OCI-LY1 (cell line): Measurements from ENCODE around the gene GSX2.

Experiments
- H2AFZ ChIP-seq: fragments of 200-600 bp; sonication (generic), shearing (Covaris generic); 2 replicates; pipeline ENCODE4 v1.6.0; 2014; ENCODE audit warnings: antibody characterized with exemption, mild to moderate bottlenecking, low read length
- H3F3A ChIP-seq: fragments of 200-600 bp; sonication (generic), shearing (Covaris generic); 2 replicates; pipeline ENCODE4 v1.6.0; 2014; ENCODE audit warnings: mild to moderate bottlenecking, antibody characterized with exemption, low read length, moderate library complexity; ENCODE audit not compliant: insufficient read depth
- H3K27ac ChIP-seq: fragments of 200-600 bp; sonication (generic); 2 replicates; pipeline ENCODE4 v1.5.1; 2014; ENCODE audit warnings: low read length, mixed run types, mild to moderate bottlenecking, low read depth; ENCODE audit not compliant: poor library complexity, severe bottlenecking
- H3K27me3 ChIP-seq: fragments of 200-600 bp; sonication (generic); 2 replicates; pipeline ENCODE4 v1.6.0; 2014; ENCODE audit warnings: antibody characterized with exemption, mild to moderate bottlenecking, low read length, moderate library complexity; ENCODE audit not compliant: insufficient read depth
- H3K36me3 ChIP-seq: fragments of 200-600 bp; sonication (generic); 2 replicates; pipeline ENCODE4 v1.6.1; 2014; ENCODE audit warnings: mild to moderate bottlenecking, antibody characterized with exemption, low read length, moderate library complexity, mixed read lengths; ENCODE audit not compliant: insufficient read depth
- H3K4me1 ChIP-seq: fragments of 200-600 bp; sonication (generic); 2 replicates; pipeline ENCODE4 v1.5.1; 2014; ENCODE audit warnings: mild to moderate bottlenecking, low read length, moderate library complexity; ENCODE audit not compliant: insufficient read depth, severe bottlenecking
- H3K4me2 ChIP-seq: fragments of 200-600 bp; sonication (generic), shearing (Covaris generic); 2 replicates; pipeline ENCODE4 v1.6.1; 2014; ENCODE audit warnings: low read length
- H3K4me3 ChIP-seq: fragments of 200-600 bp; sonication (generic); 2 replicates; pipeline ENCODE4 v1.5.1; 2014; ENCODE audit warnings: low read length, low read depth, mild to moderate bottlenecking, mixed read lengths; ENCODE audit not compliant: poor library complexity, severe bottlenecking
- H3K79me2 ChIP-seq: fragments of 200-600 bp; shearing (Covaris generic); 2 replicates; pipeline ENCODE4 v1.6.1; 2016; ENCODE audit warnings: mixed run types, low read length, mixed read lengths; ENCODE audit not compliant: insufficient read depth
- H3K9ac ChIP-seq: fragments of 200-600 bp; sonication (generic), shearing (Covaris generic); 2 replicates; pipeline ENCODE4 v1.6.1; 2014; ENCODE audit warnings: mild to moderate bottlenecking, low read length, mixed read lengths
- H3K9me2 ChIP-seq: fragments of 200-600 bp; sonication (generic), shearing (Covaris generic); 2 replicates; pipeline ENCODE4 v1.6.1; 2014; ENCODE audit warnings: low read depth, mild to moderate bottlenecking, low read length, mixed read lengths
- H3K9me3 ChIP-seq: fragments of 200-600 bp; shearing (Covaris generic); 2 replicates; pipeline ENCODE4 v1.6.1; 2014; ENCODE audit warnings: low read length, mixed read lengths
- H4K20me1 ChIP-seq: fragments of 200-600 bp; sonication (generic), shearing (Covaris generic); 2 replicates; pipeline ENCODE4 v1.6.0; 2016; ENCODE audit warnings: mild to moderate bottlenecking, low read length; ENCODE audit not compliant: insufficient read depth
- CTCF ChIP-seq: fragments of 200-600 bp; sonication (generic), shearing (Covaris generic); IDR thresholded peaks from 2 replicates; pipeline ENCODE4 v1.5.1; 2017; ENCODE audit warnings: mild to moderate bottlenecking, antibody characterized with exemption, low read length, moderate library complexity, mixed read lengths
- EZH2 ChIP-seq: fragments of 200-600 bp; sonication (generic), shearing (Covaris generic); IDR thresholded peaks from 2 replicates; pipeline ENCODE4 v1.8.0; 2017; ENCODE audit warnings: borderline replicate concordance, mixed run types, mild to moderate bottlenecking, antibody characterized with exemption, low read length, moderate library complexity, mixed read lengths

Gene GSX2

GRCh38 chr4:54098375-54098774 is 1.6 kb upstream of the GSX2 start:
- Histone ChIP-seq H3K9ac (no peak overlapping the region), H3K27me3 (no peaks in the 10 kb centered on the region), H3K4me1 (peaks cover 14% of the 10 kb centered on the region), H3K36me3 (no peaks in the 10 kb centered on the region), H3K79me2 (no peaks in the 10 kb centered on the region), H3K4me3 (no peak overlapping the region), H3K27ac (no peak overlapping the region), H3K9me3 (no peaks in the 10 kb centered on the region), H4K20me1 (no peaks in the 10 kb centered on the region), H3F3A (no peaks in the 10 kb centered on the region), H2AFZ (no peak overlapping the region), H3K4me2 (no peak overlapping the region), H3K9me2 (no peaks in the 10 kb centered on the region)
- TF ChIP-seq CTCF (no peak), EZH2 (no peak)

DNA sequence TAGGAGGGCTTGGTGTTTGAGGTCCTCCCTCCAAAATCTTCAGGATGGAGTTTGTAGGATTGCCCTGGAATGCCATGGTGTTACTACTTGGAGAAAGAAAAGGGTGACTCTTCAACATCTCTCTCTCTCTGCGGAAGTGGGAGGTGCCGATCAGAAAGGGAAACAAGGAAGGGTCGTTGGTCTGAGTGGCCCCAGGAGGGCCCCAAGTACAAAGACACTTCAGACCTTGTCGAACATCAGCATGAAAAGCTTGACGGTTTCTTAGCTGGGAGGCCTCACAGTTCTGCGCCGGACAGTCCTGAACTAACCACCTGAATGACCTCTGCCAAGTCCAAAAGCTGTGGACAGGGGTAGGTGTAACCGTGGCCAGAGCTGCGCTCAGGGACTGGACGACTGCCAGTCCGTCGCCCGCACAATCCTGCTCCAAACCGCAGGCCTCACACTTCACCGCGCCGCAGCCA is 646 bp upstream of the GSX2 start:
- H3K27ac ChIP-seq, result no peak overlapping the region
- H3K4me1 ChIP-seq, result peaks cover 8% of the 10 kb centered on the region
- TF ChIP-seq CTCF (no peak), EZH2 (no peak)
- no peak overlapping the region for H3K4me3 ChIP-seq
- H3K36me3 ChIP-seq, result no peaks in the 10 kb centered on the region
- no peaks in the 10 kb centered on the region for H3K9me2 ChIP-seq
- no peak overlapping the region for H3K9ac ChIP-seq
- no peaks in the 10 kb centered on the region for H4K20me1 ChIP-seq
- no peaks in the 10 kb centered on the region for H3K9me3 ChIP-seq
- H3K27me3 ChIP-seq, result no peaks in the 10 kb centered on the region
- peak overlapping the region; percentile 29; the same call in 1 of the 2 replicates for H3K4me2 ChIP-seq
- H2AFZ ChIP-seq, result no peak overlapping the region
- H3K79me2 ChIP-seq, result no peaks in the 10 kb centered on the region
- H3F3A ChIP-seq, result no peaks in the 10 kb centered on the region

- H3F3A ChIP-seq, result no peaks in the 10 kb centered on the region
- peak overlapping the region; percentile 11; the same call in 1 of the 2 replicates for H3K4me2 ChIP-seq
- H2AFZ ChIP-seq, result no peak overlapping the region
- TF ChIP-seq CTCF (no peak), EZH2 (no peak)
- H3K36me3 ChIP-seq, result no peaks in the 10 kb centered on the region
- no peaks in the 10 kb centered on the region for H3K27me3 ChIP-seq
- no peak overlapping the region for H3K27ac ChIP-seq
- H3K9me2 ChIP-seq, result no peaks in the 10 kb centered on the region
- H3K9me3 ChIP-seq, result no peaks in the 10 kb centered on the region
- H3K4me1 ChIP-seq, result peaks cover 8% of the 10 kb centered on the region
- H3K4me3 ChIP-seq, result no peak overlapping the region
- no peaks in the 10 kb centered on the region for H4K20me1 ChIP-seq
- no peak overlapping the region for H3K9ac ChIP-seq
- no peaks in the 10 kb centered on the region for H3K79me2 ChIP-seq
Observed at GRCh38 chr4:54100595-54101189, 729 bp downstream of the GSX2 start.
